Endodermal cell (in vitro differentiated cells): ENCODE results near the gene STMN1. TPM values are rescaled to one million over a fixed set of nuclear protein-coding genes. Genes with fewer than 3 reads are reported as not detected.

ENCODE experiments used
- DNase-seq: peaks from one replicate; pipeline ENCODE4 v3.0.0-alpha.2; 2017
- H3K27ac ChIP-seq: 2 replicates; pipeline ENCODE4 v1.5.1; 2013; ENCODE audit warnings: mild to moderate bottlenecking, low read depth, low read length, moderate library complexity
- H3K27me3 ChIP-seq: 2 replicates; pipeline ENCODE4 v1.6.1; 2013; ENCODE audit warnings: mild to moderate bottlenecking, low read length, moderate library complexity; ENCODE audit not compliant: insufficient read depth, control insufficient read depth, poor library complexity, severe bottlenecking
- H3K36me3 ChIP-seq: 2 replicates; pipeline ENCODE4 v1.7.0; 2013; ENCODE audit warnings: mild to moderate bottlenecking, low read length, moderate library complexity; ENCODE audit not compliant: control insufficient read depth, insufficient read depth
- H3K4me1 ChIP-seq: one replicate; pipeline ENCODE4 v1.7.0; 2013; ENCODE audit warnings: low read length; ENCODE audit not compliant: control insufficient read depth, insufficient read depth
- H3K4me3 ChIP-seq: 2 replicates; pipeline ENCODE4 v1.5.1; 2013; ENCODE audit warnings: mild to moderate bottlenecking, low read length, moderate library complexity
- H3K9ac ChIP-seq: 2 replicates; pipeline ENCODE4 v1.6.1; 2013; ENCODE audit warnings: mild to moderate bottlenecking, low read length, moderate library complexity; ENCODE audit not compliant: poor library complexity, severe bottlenecking; ENCODE audit errors: extremely low read depth
- H3K9me3 ChIP-seq: 2 replicates; pipeline ENCODE4 v1.6.1; 2013; ENCODE audit warnings: mild to moderate bottlenecking, low read length, moderate library complexity; ENCODE audit not compliant: control insufficient read depth
- H3K27ac Mint-ChIP-seq: 2 replicates; pipeline ENCODE4 v1.8.0; 2020; ENCODE audit warnings: mixed read lengths
- H3K27me3 Mint-ChIP-seq: 2 replicates; pipeline ENCODE4 v1.8.0; 2021; ENCODE audit warnings: mild to moderate bottlenecking, mixed read lengths; ENCODE audit not compliant: insufficient read depth
- H3K36me3 Mint-ChIP-seq: 2 replicates; pipeline ENCODE4 v1.8.0; 2020; ENCODE audit warnings: low read depth, mixed read lengths
- H3K4me1 Mint-ChIP-seq: 2 replicates; pipeline ENCODE4 v1.8.0; 2020; ENCODE audit warnings: mixed read lengths
- H3K4me3 Mint-ChIP-seq: 2 replicates; pipeline ENCODE4 v1.8.0; 2020; ENCODE audit warnings: mild to moderate bottlenecking, moderate library complexity, mixed read lengths
- H3K9me3 Mint-ChIP-seq: 2 replicates; pipeline ENCODE4 v1.8.0; 2020; ENCODE audit warnings: mild to moderate bottlenecking, mixed read lengths
- CTCF ChIP-seq: fragments of 200-600 bp; sonication (generic); conservative IDR thresholded peaks from 2 replicates; pipeline ENCODE4 v1.5.0; 2021; ENCODE audit warnings: antibody characterized with exemption, mild to moderate bottlenecking
- WGBS, 2 experiments: methylation state at CpG; one replicate each; pipeline versions ENCODE4 v1.1.5 to v1.1.7; 2013; ENCODE audit warnings: missing lambda C conversion rate in 2 of 2, mixed read lengths in 1 of 2; ENCODE audit not compliant: insufficient coverage in 1 of 2, insufficient read length in 1 of 2; 5-methylcytosine and 5-hydroxymethylcytosine counted together
- total RNA-seq, 2 donors: library from RNA; stranded (reverse); fragmentation: NEBNext Ultra II Directional in 1 of 2; extraction: Animal tissue kit (Norgen Biotek cat#: 25700) in 1 of 2; gene quantifications; 2 replicates in 1 of 2; 3 replicates in 1 of 2; pipeline ENCODE4 v1.2.1, GENCODE V29; 2021

The STMN1 gene
- total RNA-seq, 2 donors from 2014 or later: 543 to 585 TPM

- Mint-ChIP-seq H3K4me1 (peaks cover 10% of the 10 kb centered on the region), H3K9me3 (no peaks in the 10 kb centered on the region), H3K27ac (no peak overlapping the region), H3K27me3 (peaks cover 3% of the 10 kb centered on the region), H3K4me3 (no peak overlapping the region), H3K36me3 (no peaks in the 10 kb centered on the region)
- Histone ChIP-seq H3K9me3 (peaks cover 7% of the 10 kb centered on the region), H3K27ac (no peak overlapping the region), H3K4me1 (no peaks in the 10 kb centered on the region), H3K36me3 (no peaks in the 10 kb centered on the region), H3K27me3 (no peaks in the 10 kb centered on the region), H3K4me3 (no peak overlapping the region), H3K9ac (no peak overlapping the region)
- 78 to 89% methylated on average over 3 to 5 of the region's 5 CpGs for WGBS, 2 experiments
- TF ChIP-seq CTCF: no peak
- DNase-seq: no peak
These were observed 6.0 kb upstream of the STMN1 start for GRCh38 chr1:25912076-25912831.

- Histone ChIP-seq H3K27ac (no peak overlapping the region), H3K27me3 (no peaks in the 10 kb centered on the region), H3K9ac (no peak overlapping the region), H3K9me3 (no peaks in the 10 kb centered on the region), H3K4me3 (no peak overlapping the region), H3K36me3 (no peaks in the 10 kb centered on the region), H3K4me1 (no peaks in the 10 kb centered on the region)
- Mint-ChIP-seq H3K4me3 (no peak overlapping the region), H3K27me3 (peaks cover 3% of the 10 kb centered on the region), H3K36me3 (no peaks in the 10 kb centered on the region), H3K9me3 (no peaks in the 10 kb centered on the region), H3K4me1 (peaks cover 15% of the 10 kb centered on the region), H3K27ac (no peak overlapping the region)
- TF ChIP-seq CTCF: no peak
- DNase-seq: no peak
These were observed 4.9 kb upstream of the STMN1 start for GRCh38 chr1:25911162-25911561.

- peaks cover 22% of the 10 kb centered on the region for H3K4me1 Mint-ChIP-seq
- H3K27ac Mint-ChIP-seq: no peak overlapping the region
- peaks cover 7% of the 10 kb centered on the region for H3K36me3 Mint-ChIP-seq
- no peak overlapping the region for H3K4me3 ChIP-seq
- no peaks in the 10 kb centered on the region for H3K27me3 ChIP-seq
- peaks cover 3% of the 10 kb centered on the region for H3K36me3 ChIP-seq
- 83 to 88% methylated on average over 10 of the region's 10 CpGs for WGBS, 2 experiments
- H3K9me3 ChIP-seq: no peaks in the 10 kb centered on the region
- peaks cover 3% of the 10 kb centered on the region for H3K27me3 Mint-ChIP-seq
- H3K9ac ChIP-seq: no peak overlapping the region
- H3K27ac ChIP-seq: no peak overlapping the region
- no peak for TF ChIP-seq CTCF
- H3K4me3 Mint-ChIP-seq: no peak overlapping the region
- no peaks in the 10 kb centered on the region for H3K4me1 ChIP-seq
- no peak for DNase-seq
- H3K9me3 Mint-ChIP-seq: no peaks in the 10 kb centered on the region
These were observed 2.8 kb upstream of the STMN1 start for GRCh38 chr1:25909040-25909439.
